ENCODE data around the gene EDEM1. TPM values are rescaled to one million over a fixed set of nuclear protein-coding genes. Genes with fewer than 3 reads are reported as not detected.

The EDEM1 gene
- total and polyA plus RNA-seq, 10 of the 15 experiments (the other 5 are each of a cell fraction or from before 2014, with no cell fraction given): 18.9 to 138 (median 57.5) TPM

- H3K27me3 ChIP-seq (replicated peaks in 1 of 2; ENCODE audit: control insufficient read depth in 2 of 2, insufficient read depth in 2 of 2, low read length in 1 of 2): no peaks in the 10 kb centered on the region
- no peak overlapping the region for H3K4me2 ChIP-seq (ENCODE audit: control insufficient read depth, insufficient read depth)
- intact Hi-C loops (cut with micrococcal nuclease; ENCODE audit: unreplicated experiment) (no loop called here), in situ Hi-C loops (cut with MboI) (no loop called here)
- no peaks in the 10 kb centered on the region for H3K79me2 ChIP-seq (ENCODE audit: control insufficient read depth, insufficient read depth, low read length)
- ChIA-PET SMC1A (ENCODE audit: uncharacterized antibody, unreplicated experiment) (interaction anchor here (0.7 kb wide), 1 partner anchor 83 kb away, joined by 3 read pairs; no protein-coding TSS in a partner anchor), CTCF (no interaction called here), RAD21 (ENCODE audit: unreplicated experiment) (interaction anchor here (1.1 kb wide), 1 partner anchor 48 kb away, joined by 4 read pairs; no protein-coding TSS in a partner anchor), POLR2A (no interaction called here)
- no peak overlapping the region for H3K9ac ChIP-seq (ENCODE audit: control insufficient read depth, insufficient read depth, low read length)
- BruUV-seq (replicated peaks): no TSS peak
- ATAC-seq (no peak), DNase-seq (ENCODE audit: low read depth, low spot score) (no peak), FAIRE-seq (no peak)
- no peak overlapping the region for H2AFZ ChIP-seq (ENCODE audit: control insufficient read depth, low read depth, low read length)
- H3K27ac ChIP-seq (ENCODE audit: control insufficient read depth, insufficient read depth): no peak overlapping the region
- H3K4me1 ChIP-seq (ENCODE audit: control insufficient read depth, insufficient read depth, low read length): no peaks in the 10 kb centered on the region
- H3K9me3 ChIP-seq (replicated peaks; ENCODE audit: control insufficient read depth, insufficient read depth, low read length): no peaks in the 10 kb centered on the region
- H3K4me3 ChIP-seq: no peak overlapping the region
- WGBS (ENCODE audit: insufficient coverage, insufficient replicate concordance, low lambda C conversion rate, missing lambda C conversion rate): 51% methylated on average over 9 of the region's 9 CpGs
- no peaks in the 10 kb centered on the region for H4K20me1 ChIP-seq (ENCODE audit: control insufficient read depth, insufficient read depth)
- H3K36me3 ChIP-seq (ENCODE audit: control insufficient read depth in 2 of 2, insufficient read depth in 2 of 2, low read length in 1 of 2): no peaks in the 10 kb centered on the region
- TF ChIP-seq NR2C1 (IDR thresholded peaks at IDR 0.05): no peak
- TF ChIP-seq, protein P1, sequence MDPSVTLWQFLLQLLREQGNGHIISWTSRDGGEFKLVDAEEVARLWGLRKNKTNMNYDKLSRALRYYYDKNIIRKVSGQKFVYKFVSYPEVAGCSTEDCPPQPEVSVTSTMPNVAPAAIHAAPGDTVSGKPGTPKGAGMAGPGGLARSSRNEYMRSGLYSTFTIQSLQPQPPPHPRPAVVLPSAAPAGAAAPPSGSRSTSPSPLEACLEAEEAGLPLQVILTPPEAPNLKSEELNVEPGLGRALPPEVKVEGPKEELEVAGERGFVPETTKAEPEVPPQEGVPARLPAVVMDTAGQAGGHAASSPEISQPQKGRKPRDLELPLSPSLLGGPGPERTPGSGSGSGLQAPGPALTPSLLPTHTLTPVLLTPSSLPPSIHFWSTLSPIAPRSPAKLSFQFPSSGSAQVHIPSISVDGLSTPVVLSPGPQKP (IDR thresholded peaks at IDR 0.05; ENCODE audit: low read depth, low read length): no peak
- TF ChIP-seq REST (IDR thresholded peaks at IDR 0.05; ENCODE audit: low read depth, low read length): no peak
- TF ChIP-seq HCFC1 (IDR thresholded peaks at IDR 0.05; ENCODE audit: low read length): no peak
- no peak for TF ChIP-seq CBX5 (IDR thresholded peaks at IDR 0.05; ENCODE audit: low read depth)
- TF ChIP-seq, protein P2, sequence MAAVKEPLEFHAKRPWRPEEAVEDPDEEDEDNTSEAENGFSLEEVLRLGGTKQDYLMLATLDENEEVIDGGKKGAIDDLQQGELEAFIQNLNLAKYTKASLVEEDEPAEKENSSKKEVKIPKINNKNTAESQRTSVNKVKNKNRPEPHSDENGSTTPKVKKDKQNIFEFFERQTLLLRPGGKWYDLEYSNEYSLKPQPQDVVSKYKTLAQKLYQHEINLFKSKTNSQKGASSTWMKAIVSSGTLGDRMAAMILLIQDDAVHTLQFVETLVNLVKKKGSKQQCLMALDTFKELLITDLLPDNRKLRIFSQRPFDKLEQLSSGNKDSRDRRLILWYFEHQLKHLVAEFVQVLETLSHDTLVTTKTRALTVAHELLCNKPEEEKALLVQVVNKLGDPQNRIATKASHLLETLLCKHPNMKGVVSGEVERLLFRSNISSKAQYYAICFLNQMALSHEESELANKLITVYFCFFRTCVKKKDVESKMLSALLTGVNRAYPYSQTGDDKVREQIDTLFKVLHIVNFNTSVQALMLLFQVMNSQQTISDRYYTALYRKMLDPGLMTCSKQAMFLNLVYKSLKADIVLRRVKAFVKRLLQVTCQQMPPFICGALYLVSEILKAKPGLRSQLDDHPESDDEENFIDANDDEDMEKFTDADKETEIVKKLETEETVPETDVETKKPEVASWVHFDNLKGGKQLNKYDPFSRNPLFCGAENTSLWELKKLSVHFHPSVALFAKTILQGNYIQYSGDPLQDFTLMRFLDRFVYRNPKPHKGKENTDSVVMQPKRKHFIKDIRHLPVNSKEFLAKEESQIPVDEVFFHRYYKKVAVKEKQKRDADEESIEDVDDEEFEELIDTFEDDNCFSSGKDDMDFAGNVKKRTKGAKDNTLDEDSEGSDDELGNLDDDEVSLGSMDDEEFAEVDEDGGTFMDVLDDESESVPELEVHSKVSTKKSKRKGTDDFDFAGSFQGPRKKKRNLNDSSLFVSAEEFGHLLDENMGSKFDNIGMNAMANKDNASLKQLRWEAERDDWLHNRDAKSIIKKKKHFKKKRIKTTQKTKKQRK (IDR thresholded peaks at IDR 0.05; ENCODE audit: low read depth, low read length): no peak
- no peak for TF ChIP-seq NFIC (IDR thresholded peaks at IDR 0.05; ENCODE audit: low read depth, low read length)
- TF ChIP-seq WRNIP1 (IDR thresholded peaks at IDR 0.05; ENCODE audit: borderline replicate concordance, low read depth, low read length): no peak
- no peak for TF ChIP-seq GABPA (IDR thresholded peaks at IDR 0.05; ENCODE audit: low read depth)
- no peak for TF ChIP-seq DPF2 (IDR thresholded peaks at IDR 0.05)
- TF ChIP-seq TAF1 (IDR thresholded peaks at IDR 0.05; ENCODE audit: borderline replicate concordance, low read depth, low read length): no peak
- TF ChIP-seq SUZ12 (IDR thresholded peaks at IDR 0.05; ENCODE audit: unreplicated experiment): no peak
Observed at GRCh38 chr3:5250467-5251195, 63.1 kb downstream of the EDEM1 start.

Measured in GM12878 (cell line).